Osteocyte (in vitro differentiated cells): ENCODE data around the gene NT5C3A. TPM values are rescaled to one million over a fixed set of nuclear protein-coding genes. Genes with fewer than 3 reads are reported as not detected.

Source experiments
- DNase-seq: peaks from one replicate; pipeline ENCODE4 v3.0.0; 2021; ENCODE audit warnings: mixed read lengths; ENCODE audit not compliant: unreplicated experiment; ENCODE audit errors: extremely low spot score
- H3K27ac Mint-ChIP-seq: one replicate; pipeline ENCODE4 v1.8.0; 2021; ENCODE audit warnings: mild to moderate bottlenecking, mixed read lengths; ENCODE audit not compliant: unreplicated experiment
- H3K27me3 Mint-ChIP-seq: one replicate; pipeline ENCODE4 v1.8.0; 2021; ENCODE audit warnings: mixed read lengths; ENCODE audit not compliant: unreplicated experiment
- H3K36me3 Mint-ChIP-seq: one replicate; pipeline ENCODE4 v1.8.0; 2021; ENCODE audit warnings: mixed read lengths; ENCODE audit not compliant: unreplicated experiment
- H3K4me1 Mint-ChIP-seq: one replicate; pipeline ENCODE4 v1.8.0; 2021; ENCODE audit warnings: mixed read lengths; ENCODE audit not compliant: unreplicated experiment
- H3K4me3 Mint-ChIP-seq: one replicate; pipeline ENCODE4 v1.8.0; 2021; ENCODE audit warnings: mild to moderate bottlenecking, moderate library complexity, mixed read lengths; ENCODE audit not compliant: unreplicated experiment
- H3K9me3 Mint-ChIP-seq: one replicate; pipeline ENCODE4 v1.8.0; 2021; ENCODE audit warnings: mixed read lengths; ENCODE audit not compliant: unreplicated experiment
- total RNA-seq: library from RNA; stranded (reverse); gene quantifications from 2 replicates; pipeline ENCODE4 v1.2.1, GENCODE V29; 2021
- TF ChIP-seq, protein P1 (sequence below): fragments of 200-600 bp; sonication (generic); IDR thresholded peaks from 2 replicates; pipeline ENCODE4 v1.5.0; 2021; ENCODE audit warnings: antibody characterized with exemption, mild to moderate bottlenecking, moderate library complexity

Gene NT5C3A
- total RNA-seq, 1 donor from 2014 or later: 20.4 TPM

GRCh38 chr7:33093266-33093665, 30.7 kb upstream of the NT5C3A start:
- Mint-ChIP-seq H3K4me1 (no peaks in the 10 kb centered on the region), H3K4me3 (no peak overlapping the region), H3K9me3 (no peaks in the 10 kb centered on the region), H3K27me3 (no peaks in the 10 kb centered on the region), H3K27ac (no peak overlapping the region), H3K36me3 (peaks cover 36% of the 10 kb centered on the region)
- TF ChIP-seq, protein P1, sequence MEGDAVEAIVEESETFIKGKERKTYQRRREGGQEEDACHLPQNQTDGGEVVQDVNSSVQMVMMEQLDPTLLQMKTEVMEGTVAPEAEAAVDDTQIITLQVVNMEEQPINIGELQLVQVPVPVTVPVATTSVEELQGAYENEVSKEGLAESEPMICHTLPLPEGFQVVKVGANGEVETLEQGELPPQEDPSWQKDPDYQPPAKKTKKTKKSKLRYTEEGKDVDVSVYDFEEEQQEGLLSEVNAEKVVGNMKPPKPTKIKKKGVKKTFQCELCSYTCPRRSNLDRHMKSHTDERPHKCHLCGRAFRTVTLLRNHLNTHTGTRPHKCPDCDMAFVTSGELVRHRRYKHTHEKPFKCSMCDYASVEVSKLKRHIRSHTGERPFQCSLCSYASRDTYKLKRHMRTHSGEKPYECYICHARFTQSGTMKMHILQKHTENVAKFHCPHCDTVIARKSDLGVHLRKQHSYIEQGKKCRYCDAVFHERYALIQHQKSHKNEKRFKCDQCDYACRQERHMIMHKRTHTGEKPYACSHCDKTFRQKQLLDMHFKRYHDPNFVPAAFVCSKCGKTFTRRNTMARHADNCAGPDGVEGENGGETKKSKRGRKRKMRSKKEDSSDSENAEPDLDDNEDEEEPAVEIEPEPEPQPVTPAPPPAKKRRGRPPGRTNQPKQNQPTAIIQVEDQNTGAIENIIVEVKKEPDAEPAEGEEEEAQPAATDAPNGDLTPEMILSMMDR: no peak
- DNase-seq: no peak

DNA sequence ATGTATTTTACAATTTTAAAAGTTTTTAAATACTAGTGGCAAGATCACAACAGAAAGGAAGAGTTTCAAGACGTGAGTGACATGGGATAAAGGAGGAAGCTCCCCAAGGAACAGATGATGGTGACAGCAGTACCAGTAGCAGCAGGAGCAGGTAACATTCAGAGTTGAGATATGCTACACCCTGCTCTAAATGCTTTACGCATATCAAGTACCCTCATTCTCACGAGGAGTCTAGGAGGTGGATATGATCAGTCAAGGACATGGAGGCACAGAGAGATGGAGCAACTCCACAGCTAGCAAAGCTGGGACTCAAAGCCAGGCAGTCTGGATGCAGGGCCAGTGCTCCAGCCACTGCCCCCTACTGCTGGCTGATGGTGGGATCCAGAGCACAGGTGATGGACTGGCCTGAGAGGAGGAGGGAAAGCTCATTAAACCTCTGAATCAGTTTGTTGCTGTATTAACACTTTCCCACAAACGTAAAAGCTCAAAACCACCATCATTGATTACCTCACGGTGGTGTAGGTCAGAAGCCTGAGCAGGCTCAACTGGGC, 29.1 kb upstream of the NT5C3A start:
- TF ChIP-seq, protein P1: no peak
- Mint-ChIP-seq H3K27ac (no peak overlapping the region), H3K9me3 (no peaks in the 10 kb centered on the region), H3K4me3 (no peak overlapping the region), H3K4me1 (no peaks in the 10 kb centered on the region), H3K27me3 (no peaks in the 10 kb centered on the region), H3K36me3 (peaks cover 28% of the 10 kb centered on the region)
- no peak for DNase-seq

GRCh38 chr7:33091111-33091531, 28.5 kb upstream of the NT5C3A start:
- DNase-seq: no peak
- H3K4me3 Mint-ChIP-seq: no peak overlapping the region

GRCh38 chr7:33089142-33089541, 26.6 kb upstream of the NT5C3A start:
- no peak for DNase-seq
- Mint-ChIP-seq H3K27ac (no peak overlapping the region), H3K9me3 (no peaks in the 10 kb centered on the region), H3K4me3 (no peak overlapping the region), H3K36me3 (peaks cover 9% of the 10 kb centered on the region), H3K27me3 (no peaks in the 10 kb centered on the region), H3K4me1 (no peaks in the 10 kb centered on the region)
- TF ChIP-seq, protein P1: no peak

More at GRCh38 chr7:33091111-33091531, 28.5 kb upstream of the NT5C3A start:
- Mint-ChIP-seq H3K36me3 (peaks cover 22% of the 10 kb centered on the region), H3K4me1 (no peaks in the 10 kb centered on the region), H3K27ac (no peak overlapping the region), H3K27me3 (no peaks in the 10 kb centered on the region), H3K9me3 (no peaks in the 10 kb centered on the region)
- TF ChIP-seq, protein P1: no peak

DNA sequence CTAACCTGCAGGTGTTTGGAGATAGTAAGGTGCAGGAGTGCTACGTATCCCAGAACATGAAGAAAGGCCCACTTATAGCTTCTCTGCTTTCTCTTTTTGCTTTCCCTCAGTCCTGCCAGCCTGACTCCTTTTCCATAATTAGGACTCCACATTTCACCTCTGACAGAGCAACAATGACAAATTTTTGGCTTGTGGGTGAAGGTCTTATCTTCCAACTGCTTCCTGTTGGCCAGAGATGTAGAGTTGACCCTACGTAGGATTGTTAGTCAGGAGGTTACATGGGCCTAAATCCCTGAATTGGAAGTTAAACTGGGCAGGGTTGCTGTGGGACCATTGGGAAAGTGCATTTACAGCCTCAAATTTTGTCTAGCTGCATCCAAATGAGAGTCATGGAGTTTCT, 25.3 kb upstream of the NT5C3A start:
- Mint-ChIP-seq H3K36me3 (peaks cover under 1% of the 10 kb centered on the region), H3K27me3 (peaks cover 4% of the 10 kb centered on the region), H3K9me3 (no peaks in the 10 kb centered on the region), H3K27ac (no peak overlapping the region), H3K4me3 (no peak overlapping the region), H3K4me1 (no peaks in the 10 kb centered on the region)
- no peak for DNase-seq
- TF ChIP-seq, protein P1: no peak
